HG02571 (cell line): ENCODE measurements around the gene OR2T34.
A peak's percentile ranks its signal among the peaks of the same experiment; 100 is the strongest.
"Not testable (repeated sequence)": the region's sequence is repeated elsewhere in the genome, so short reads cannot be mapped to it uniquely, and the experiment has no call there.

Experiments used
- ATAC-seq: cut with Tn5 transposase; IDR thresholded peaks from one replicate; pipeline ENCODE4 v1.9.1; 2021; ENCODE audit warnings: mild to moderate bottlenecking, moderate library complexity; ENCODE audit not compliant: unreplicated experiment

The OR2T34 gene

GRCh38 chr1:248574657-248575056, at the start of gene OR2T34:
TSS of gene OR2T34 (minus strand) at chr1:248574757. CDS start at chr1:248574757, 0 bp downstream.
- not testable (repeated sequence) for ATAC-seq

- ATAC-seq: peak; percentile 91
Observed at GRCh38 chr1:248622570-248623001, 48.0 kb upstream of the OR2T34 start.

GRCh38 chr1:248621770-248622169, 47.2 kb upstream of the OR2T34 start:
- ATAC-seq: no peak

- no peak for ATAC-seq
Observed at GRCh38 chr1:248618878-248619277, 44.3 kb upstream of the OR2T34 start.

GRCh38 chr1:248618119-248618518, 43.6 kb upstream of the OR2T34 start:
- ATAC-seq: no peak

- ATAC-seq: no peak
Observed at GRCh38 chr1:248613742-248614141, 39.2 kb upstream of the OR2T34 start.

- no peak for ATAC-seq
Observed at GRCh38 chr1:248611883-248612414, 37.4 kb upstream of the OR2T34 start.

- no peak for ATAC-seq
Observed at GRCh38 chr1:248610301-248610700, 35.7 kb upstream of the OR2T34 start.

GRCh38 chr1:248599396-248599795, 24.8 kb upstream of the OR2T34 start:
- no peak for ATAC-seq

GRCh38 chr1:248597589-248597988, 23.0 kb upstream of the OR2T34 start, which contains the start of gene OR2T10:
TSS of gene OR2T10 (minus strand) at chr1:248597700. CDS start at chr1:248593768, 3,932 bp downstream.
- no peak for ATAC-seq

GRCh38 chr1:248596615-248597014, 22.1 kb upstream of the OR2T34 start:
- no peak for ATAC-seq

- no peak for ATAC-seq
Observed at GRCh38 chr1:248593226-248593625, 18.7 kb upstream of the OR2T34 start.

- ATAC-seq: no peak
Observed at GRCh38 chr1:248592655-248593054, 18.1 kb upstream of the OR2T34 start.

GRCh38 chr1:248590055-248590454, 15.5 kb upstream of the OR2T34 start:
- ATAC-seq: no peak

GRCh38 chr1:248589334-248589733, 14.8 kb upstream of the OR2T34 start:
- ATAC-seq: no peak

GRCh38 chr1:248585266-248585665, 10.7 kb upstream of the OR2T34 start:
- no peak for ATAC-seq

GRCh38 chr1:248576260-248576980, 1.9 kb upstream of the OR2T34 start:
- ATAC-seq: no peak

GRCh38 chr1:248573856-248574255, 701 bp downstream of the OR2T34 start:
- ATAC-seq: not testable (repeated sequence)

GRCh38 chr1:248572049-248572448, 2.5 kb downstream of the OR2T34 start:
- ATAC-seq: not testable (repeated sequence)

GRCh38 chr1:248570811-248571210, 3.7 kb downstream of the OR2T34 start:
- not testable (repeated sequence) for ATAC-seq

GRCh38 chr1:248569049-248569448, 5.5 kb downstream of the OR2T34 start:
- ATAC-seq: not testable (repeated sequence)
